Measurements from ENCODE around the gene PRSS38.

PRSS38 gene

GRCh38 chr1:227815468-227816409, at the start of gene PRSS38:
PRSS38 (plus strand) TSS chr1:227815675; CDS start chr1:227815717, 42 bp downstream.
- no peak for DNase-seq

- no peak for DNase-seq
Observed at GRCh38 chr1:227766015-227766634, 49.4 kb upstream of the PRSS38 start.

- DNase-seq = no peak
Observed at GRCh38 chr1:227766653-227767277, 48.7 kb upstream of the PRSS38 start.

GRCh38 chr1:227767401-227768124, 47.9 kb upstream of the PRSS38 start:
- DNase-seq = no peak

GRCh38 chr1:227768125-227768439, 47.4 kb upstream of the PRSS38 start:
- DNase-seq = no peak

GRCh38 chr1:227768640-227769039, 46.8 kb upstream of the PRSS38 start:
- no peak for DNase-seq

- no peak for DNase-seq
Observed at GRCh38 chr1:227769047-227769935, 46.2 kb upstream of the PRSS38 start.

GRCh38 chr1:227769936-227770494, 45.5 kb upstream of the PRSS38 start:
- DNase-seq = no peak

GRCh38 chr1:227770812-227771211, 44.7 kb upstream of the PRSS38 start:
- no peak for DNase-seq

- no peak for DNase-seq
Observed at GRCh38 chr1:227771326-227771725, 44.1 kb upstream of the PRSS38 start.

GRCh38 chr1:227771771-227772170, 43.7 kb upstream of the PRSS38 start:
- no peak for DNase-seq

- no peak for DNase-seq
Observed at GRCh38 chr1:227773558-227773957, 41.9 kb upstream of the PRSS38 start.

- no peak for DNase-seq
Observed at GRCh38 chr1:227774051-227774731, 41.3 kb upstream of the PRSS38 start.

GRCh38 chr1:227774821-227775661, 40.4 kb upstream of the PRSS38 start:
- no peak for DNase-seq

- no peak for DNase-seq
Observed at GRCh38 chr1:227775841-227776240, 39.6 kb upstream of the PRSS38 start.

- DNase-seq = no peak
Observed at GRCh38 chr1:227776331-227776771, 39.1 kb upstream of the PRSS38 start.

- DNase-seq = no peak
Observed at GRCh38 chr1:227777156-227777555, 38.3 kb upstream of the PRSS38 start.

- DNase-seq = no peak
Observed at GRCh38 chr1:227777646-227778045, 37.8 kb upstream of the PRSS38 start.

- no peak for DNase-seq
Observed at GRCh38 chr1:227778401-227778947, 37.0 kb upstream of the PRSS38 start.

- DNase-seq = no peak
Observed at GRCh38 chr1:227779021-227779441, 36.4 kb upstream of the PRSS38 start.
